ENCODE results near the gene ADAMTS8. TPM values are rescaled to one million over a fixed set of nuclear protein-coding genes. Genes with fewer than 3 reads are reported as not detected.

The ADAMTS8 gene
- total RNA-seq, 1 donor from 2014 or later = 0.56 TPM

- ATAC-seq = no peak
Measured at GRCh38 chr11:130462101-130462885, 33.9 kb upstream of the ADAMTS8 start.

DNA sequence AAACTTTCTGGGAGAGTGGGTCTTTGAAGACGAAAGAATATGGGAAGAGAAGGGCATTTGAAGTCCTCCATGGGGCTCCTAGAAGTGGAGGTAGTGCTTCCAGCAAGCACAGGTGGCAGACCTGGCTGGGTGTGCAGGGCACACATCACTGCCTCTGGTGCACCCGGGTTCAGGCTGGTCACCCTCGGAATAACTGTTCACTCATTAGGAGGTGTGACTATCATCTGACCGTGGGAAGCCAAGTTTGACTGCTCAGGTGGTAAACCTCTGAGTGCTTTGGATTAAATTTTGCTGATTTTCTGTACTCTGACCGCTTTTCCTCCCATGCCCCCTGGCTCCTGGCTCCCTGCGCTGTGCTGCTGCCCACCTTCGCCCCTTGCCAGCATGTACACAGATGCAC, 31.1 kb upstream of the ADAMTS8 start:
- ATAC-seq = no peak

GRCh38 chr11:130458410-130458729, 30.0 kb upstream of the ADAMTS8 start:
- ATAC-seq = no peak

GRCh38 chr11:130457623-130458409, 29.4 kb upstream of the ADAMTS8 start:
- ATAC-seq = no peak

- no peak for ATAC-seq
Measured at GRCh38 chr11:130456286-130456685, 27.9 kb upstream of the ADAMTS8 start.

- ATAC-seq = peak; percentile 95
Measured at GRCh38 chr11:130455483-130456127, 27.2 kb upstream of the ADAMTS8 start.

- no peak for ATAC-seq
Measured at GRCh38 chr11:130454491-130455252, 26.3 kb upstream of the ADAMTS8 start.

DNA sequence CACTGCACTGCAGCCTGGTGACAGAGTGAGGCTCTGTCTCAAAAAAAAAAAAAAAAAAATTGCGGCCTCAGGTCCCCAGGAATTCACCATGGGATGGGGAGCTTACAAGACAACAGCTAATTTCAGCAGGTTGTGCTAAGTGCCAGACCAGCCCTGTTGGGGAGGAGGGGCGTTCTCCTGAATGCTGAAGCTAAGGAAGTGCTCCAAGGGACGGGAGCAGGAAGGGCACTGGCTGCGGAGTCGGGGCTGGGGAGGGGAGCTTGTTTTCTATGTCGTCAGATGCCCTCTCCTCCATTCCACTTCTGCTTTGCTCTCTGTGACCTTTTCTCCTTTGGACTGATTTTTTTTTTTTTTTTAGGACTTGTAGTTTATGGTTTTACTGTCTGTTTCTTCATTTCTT, 24.5 kb upstream of the ADAMTS8 start:
- no peak for ATAC-seq

DNA sequence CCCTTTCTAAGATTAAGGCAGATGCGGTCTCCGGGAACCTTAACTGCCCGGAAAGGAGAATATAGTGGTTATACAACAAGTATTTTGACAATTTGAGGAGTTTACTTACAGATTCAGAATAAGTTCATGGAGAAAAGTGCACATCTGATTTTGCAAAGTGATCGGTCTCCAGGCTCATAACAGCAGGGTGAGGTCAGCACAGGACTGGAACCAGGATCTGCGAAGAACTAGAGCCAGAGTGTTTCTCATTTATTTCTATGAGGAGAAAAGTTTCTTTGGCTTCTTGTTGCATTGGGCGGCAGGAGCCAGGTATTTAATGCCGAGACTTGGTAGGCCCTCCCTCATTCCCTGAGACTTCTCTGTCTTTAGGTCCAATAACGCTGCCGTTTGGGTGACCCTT, 23.8 kb upstream of the ADAMTS8 start:
- ATAC-seq = no peak

- no peak for ATAC-seq
Measured at GRCh38 chr11:130451231-130452019, 23.0 kb upstream of the ADAMTS8 start.

GRCh38 chr11:130449996-130450769, 21.8 kb upstream of the ADAMTS8 start:
- no peak for ATAC-seq

GRCh38 chr11:130449310-130449990, 21.0 kb upstream of the ADAMTS8 start:
- no peak for ATAC-seq

GRCh38 chr11:130448416-130449309, 20.3 kb upstream of the ADAMTS8 start, which contains the start of gene ADAMTS15:
ADAMTS15 (plus strand) TSS chr11:130448645; CDS start chr11:130448974, 329 bp downstream.
- peak; percentile 93 for ATAC-seq

GRCh38 chr11:130448039-130448415, 19.6 kb upstream of the ADAMTS8 start:
- no peak for ATAC-seq

GRCh38 chr11:130445788-130446187, 17.4 kb upstream of the ADAMTS8 start:
- no peak for ATAC-seq

DNA sequence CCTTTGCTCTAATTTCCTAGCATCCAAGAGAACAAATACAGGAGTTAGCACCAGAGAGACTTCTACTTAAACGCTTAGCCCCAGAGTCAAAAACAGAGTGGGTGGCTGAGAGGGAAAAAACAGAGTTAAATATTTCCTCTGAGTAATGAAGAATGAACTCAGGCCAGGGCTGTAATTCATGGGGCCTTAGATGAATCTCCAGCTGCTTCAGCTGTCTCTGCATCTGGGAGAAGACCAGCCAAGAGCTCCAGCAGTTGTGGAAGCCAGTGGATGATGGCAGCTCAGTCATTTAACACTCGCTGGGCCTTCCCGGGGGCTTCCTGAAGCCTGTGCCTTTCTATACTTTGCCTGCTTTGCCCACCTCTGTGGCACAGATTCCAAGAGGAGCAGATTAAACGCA, 14.3 kb upstream of the ADAMTS8 start:
- no peak for ATAC-seq

DNA sequence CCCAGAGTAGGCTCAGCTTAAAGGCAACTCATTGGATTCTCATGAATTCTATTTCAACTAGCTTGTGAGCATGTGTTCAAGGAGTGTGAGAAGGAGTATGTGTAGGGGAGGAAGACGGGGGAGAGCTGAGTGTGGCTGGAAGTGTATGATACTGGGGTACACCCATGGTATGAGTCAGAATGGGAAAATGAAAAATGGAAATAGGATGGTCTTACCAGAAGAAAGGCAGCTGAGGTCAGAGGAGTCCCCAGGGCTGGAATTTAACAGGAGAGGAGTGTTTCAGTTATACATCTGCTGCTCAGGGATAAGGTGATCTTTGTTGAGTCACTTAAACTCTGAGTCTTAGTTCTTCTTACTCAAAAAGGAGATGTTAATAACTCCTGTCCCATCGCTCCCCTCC, 13.3 kb upstream of the ADAMTS8 start:
- no peak for ATAC-seq

- ATAC-seq = no peak
Measured at GRCh38 chr11:130439876-130440275, 11.5 kb upstream of the ADAMTS8 start.

DNA sequence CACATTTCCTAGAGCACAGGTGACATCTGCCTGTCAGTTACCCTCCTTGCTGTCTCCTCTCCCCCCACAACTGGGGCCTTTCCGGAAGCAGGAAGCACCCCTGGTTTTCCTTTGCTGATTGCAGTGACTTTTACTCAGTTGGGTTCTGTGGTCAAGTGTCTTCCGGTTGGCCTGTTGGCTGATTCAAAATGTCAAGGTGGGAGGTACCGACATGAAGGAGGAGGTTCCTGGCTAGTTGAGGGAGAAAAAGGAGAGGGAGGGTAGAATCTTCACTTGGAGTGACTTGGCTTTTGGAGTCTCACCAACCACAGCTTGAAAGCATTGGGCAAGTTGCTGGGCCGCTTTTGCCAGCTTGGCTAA, 10.7 kb upstream of the ADAMTS8 start:
- ATAC-seq = no peak
